Suprapubic skin (tissue), 4 donors: ENCODE measurements around the gene ZEB2. TPM values are rescaled to one million over a fixed set of nuclear protein-coding genes. Genes with fewer than 3 reads are reported as not detected.

Experiments
- DNase-seq, 2 donors: peaks; one replicate each; pipeline ENCODE4 v3.0.0-alpha.2; 2019; ENCODE audit warnings: low spot score in 2 of 2
- H3K27ac ChIP-seq: fragments of 200-600 bp; sonication (generic); one replicate; pipeline ENCODE4 v1.5.1; 2019
- H3K27me3 ChIP-seq: fragments of 200-600 bp; sonication (generic); one replicate; pipeline ENCODE4 v1.5.1; 2019
- H3K36me3 ChIP-seq: fragments of 200-600 bp; sonication (generic); one replicate; pipeline ENCODE4 v1.5.1; 2019
- H3K4me1 ChIP-seq: fragments of 200-600 bp; sonication (generic); one replicate; pipeline ENCODE4 v1.5.1; 2019
- H3K4me3 ChIP-seq: fragments of 200-600 bp; sonication (generic); one replicate; pipeline ENCODE4 v1.5.1; 2019; ENCODE audit warnings: mild to moderate bottlenecking
- H3K9me3 ChIP-seq: fragments of 200-600 bp; sonication (generic); one replicate; pipeline ENCODE4 v1.5.1; 2019
- CTCF ChIP-seq, 2 donors: fragments of 200-600 bp in 1 of 2; fragments of 450-650 bp in 1 of 2; sonication (generic) in 1 of 2; IDR thresholded peaks; one replicate each; pipeline ENCODE4 v1.5.1; 2016 to 2019; ENCODE audit warnings: antibody characterized with exemption in 2 of 2, mild to moderate bottlenecking in 1 of 2, moderate library complexity in 1 of 2
- EP300 ChIP-seq: sonication (generic); formaldehyde crosslinking; IDR thresholded peaks from one replicate; pipeline ENCODE4 v1.6.1; 2017; ENCODE audit warnings: antibody characterized with exemption
- POLR2A ChIP-seq, 2 donors: fragments of 450-650 bp; IDR thresholded peaks; one replicate each; pipeline ENCODE4 v1.6.1; 2017; ENCODE audit warnings: antibody characterized with exemption in 2 of 2, mild to moderate bottlenecking in 2 of 2, moderate library complexity in 2 of 2
- POLR2AphosphoS5 ChIP-seq, 3 donors: sonication (generic); formaldehyde crosslinking; IDR thresholded peaks; one replicate each; pipeline ENCODE4 v1.6.1; 2017; ENCODE audit warnings: antibody characterized with exemption in 3 of 3
- WGBS: methylation state at CpG from one replicate; pipeline ENCODE4 v1.1.5; 2018; 5-methylcytosine and 5-hydroxymethylcytosine counted together
- total RNA-seq, 4 donors: library from RNA; depleted of rRNA; stranded (reverse); fragments of >200 nt; gene quantifications; one replicate each; pipeline ENCODE4 v1.1.0, GENCODE V29; 2016

The ZEB2 gene
- total RNA-seq, 4 donors from 2014 or later: 16.3 to 43.7 (median 34.5) TPM

GRCh38 chr2:144447535-144447934 is 72.4 kb downstream of the ZEB2 start:
- no peak overlapping the region for H3K4me3 ChIP-seq
- TF ChIP-seq EP300 (no peak), CTCF (IDR thresholded peaks at IDR 0.05) (no peak), POLR2AphosphoS5 (IDR thresholded peaks at IDR 0.05) (no peak)
- no peak for DNase-seq
- no peaks in the 10 kb centered on the region for H3K27me3 ChIP-seq
- H3K27ac ChIP-seq: no peak overlapping the region
- 87% methylated on average over 4 of the region's 4 CpGs for WGBS
- no peaks in the 10 kb centered on the region for H3K9me3 ChIP-seq
- H3K4me1 ChIP-seq: peaks cover 22% of the 10 kb centered on the region
- H3K36me3 ChIP-seq: no peaks in the 10 kb centered on the region

GRCh38 chr2:144446136-144446535 is 73.8 kb downstream of the ZEB2 start:
- WGBS: 72% methylated on average over 3 of the region's 3 CpGs

GRCh38 chr2:144445196-144445595 is 74.7 kb downstream of the ZEB2 start:
- no peak overlapping the region for H3K4me3 ChIP-seq
- WGBS: 74% methylated on average over 1 of the region's 1 CpG
- H3K4me1 ChIP-seq: peaks cover 19% of the 10 kb centered on the region
- H3K27ac ChIP-seq: peak overlapping the region; percentile 30
- no peak for DNase-seq
- no peaks in the 10 kb centered on the region for H3K36me3 ChIP-seq
- no peaks in the 10 kb centered on the region for H3K9me3 ChIP-seq
- no peak for TF ChIP-seq EP300
- no peak for TF ChIP-seq POLR2AphosphoS5 (IDR thresholded peaks at IDR 0.05)
- TF ChIP-seq CTCF (IDR thresholded peaks at IDR 0.05): no peak
- TF ChIP-seq POLR2A (IDR thresholded peaks at IDR 0.05): no peak
- no peaks in the 10 kb centered on the region for H3K27me3 ChIP-seq

More at GRCh38 chr2:144446136-144446535, 73.8 kb downstream of the ZEB2 start:
- no peak for DNase-seq
- Histone ChIP-seq H3K36me3 (no peaks in the 10 kb centered on the region), H3K27ac (no peak overlapping the region), H3K9me3 (no peaks in the 10 kb centered on the region), H3K4me3 (no peak overlapping the region), H3K4me1 (peaks cover 19% of the 10 kb centered on the region), H3K27me3 (no peaks in the 10 kb centered on the region)
- TF ChIP-seq POLR2A (IDR thresholded peaks at IDR 0.05) (no peak), CTCF (IDR thresholded peaks at IDR 0.05) (no peak), EP300 (no peak), POLR2AphosphoS5 (IDR thresholded peaks at IDR 0.05) (no peak)

- no peak overlapping the region for H3K4me3 ChIP-seq
- no peaks in the 10 kb centered on the region for H3K27me3 ChIP-seq
- no peaks in the 10 kb centered on the region for H3K9me3 ChIP-seq
- TF ChIP-seq CTCF (IDR thresholded peaks at IDR 0.05) (no peak), EP300 (no peak), POLR2AphosphoS5 (IDR thresholded peaks at IDR 0.05) (no peak), POLR2A (IDR thresholded peaks at IDR 0.05) (no peak)
- H3K27ac ChIP-seq: peak overlapping the region; percentile 30
- no peaks in the 10 kb centered on the region for H3K36me3 ChIP-seq
- DNase-seq: no peak
- 58% methylated on average over 6 of the region's 6 CpGs for WGBS
- peaks cover 24% of the 10 kb centered on the region for H3K4me1 ChIP-seq
These were observed 75.8 kb downstream of the ZEB2 start for GRCh38 chr2:144443837-144444817.

- peak overlapping the region; percentile 1 for H3K27ac ChIP-seq
- TF ChIP-seq CTCF (IDR thresholded peaks at IDR 0.05): no peak
- no peak for TF ChIP-seq POLR2A (IDR thresholded peaks at IDR 0.05)
- TF ChIP-seq EP300: no peak
- TF ChIP-seq POLR2AphosphoS5 (IDR thresholded peaks at IDR 0.05): no peak
- no peaks in the 10 kb centered on the region for H3K36me3 ChIP-seq
- H3K27me3 ChIP-seq: no peaks in the 10 kb centered on the region
- DNase-seq: no peak
- 53% methylated on average over 2 of the region's 2 CpGs for WGBS
- H3K9me3 ChIP-seq: no peaks in the 10 kb centered on the region
- H3K4me3 ChIP-seq: no peak overlapping the region
- peaks cover 26% of the 10 kb centered on the region for H3K4me1 ChIP-seq
These were observed 78.2 kb downstream of the ZEB2 start for GRCh38 chr2:144441711-144442141.
